PC-3 (cell line): Measurements from ENCODE around the gene CEP68.

Source experiments
- CTCF ChIP-seq: fragments of 300-600 bp; sonication (generic); conservative IDR thresholded peaks from 2 replicates; pipeline ENCODE4 v1.5.1; 2017; ENCODE audit warnings: antibody characterized with exemption, low read depth, mild to moderate bottlenecking, low read length
- EZH2 ChIP-seq: fragments of 300-600 bp; sonication (generic); IDR thresholded peaks from one replicate; pipeline ENCODE4 v1.6.1; 2017; ENCODE audit warnings: antibody characterized with exemption, mild to moderate bottlenecking, low read length; ENCODE audit not compliant: unreplicated experiment

DNA sequence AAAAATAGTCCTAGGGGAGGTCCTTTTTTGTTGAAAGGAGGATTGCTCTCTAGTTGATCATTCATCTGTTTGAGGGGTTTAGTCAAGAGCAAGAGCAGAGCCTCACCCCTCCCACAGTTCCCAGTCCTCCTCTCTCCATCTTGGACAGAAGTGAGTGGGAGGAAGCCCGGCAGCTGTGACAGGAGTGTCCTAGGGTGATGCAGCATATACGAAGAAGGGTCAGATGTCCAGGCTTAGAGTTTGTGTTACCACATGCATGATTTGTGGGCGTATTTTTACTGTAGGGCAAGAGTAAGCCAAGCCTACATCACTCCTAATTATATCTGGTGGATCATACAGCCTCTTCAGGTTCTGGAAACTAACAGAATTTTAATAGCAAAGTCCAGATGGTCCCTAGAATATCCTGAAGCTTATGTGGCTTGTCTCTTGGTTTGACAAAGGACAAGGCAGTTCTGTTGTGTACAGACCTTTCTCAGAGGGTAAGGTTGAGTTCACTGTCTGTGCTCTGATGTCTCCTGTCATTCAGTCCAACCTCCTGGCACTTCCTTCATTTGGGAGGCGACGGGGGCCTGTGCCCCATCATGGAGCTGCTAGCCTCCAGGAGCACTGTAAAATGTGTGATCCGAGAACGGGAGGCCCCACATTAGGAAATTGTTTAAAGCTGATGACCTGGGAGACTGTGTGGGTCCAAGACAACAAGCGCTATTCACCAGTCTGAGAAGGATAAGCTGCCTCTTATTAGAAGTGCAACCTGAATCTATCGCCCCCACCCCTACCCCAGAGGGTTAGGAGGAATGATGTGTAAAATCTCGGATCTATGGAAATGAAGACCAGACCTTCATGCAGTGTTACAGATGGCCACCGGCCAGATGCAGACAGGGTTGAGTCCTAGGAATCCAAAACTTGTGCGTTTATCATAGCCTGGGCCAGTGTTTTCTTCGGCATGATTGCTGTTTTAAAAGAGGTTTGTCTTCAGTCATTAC is 6.9 kb downstream of the CEP68 start:
- TF ChIP-seq EZH2 (no peak), CTCF (no peak)
